K562 (cell line): Measurements from ENCODE around the gene CEP43. TPM values are rescaled to one million over a fixed set of nuclear protein-coding genes. Genes with fewer than 3 reads are reported as not detected.
A peak's percentile ranks its signal among the peaks of the same experiment; 100 is the strongest.
"Not testable (repeated sequence)": the region's sequence is repeated elsewhere in the genome, so short reads cannot be mapped to it uniquely, and the experiment has no call there.

Source experiments
- ATF1 ChIP-seq, 2 experiments: fragments of 450-650 bp in 1 of 2; IDR thresholded peaks; 2 replicates each; pipeline ENCODE4 v1.6.1; 2016; ENCODE audit warnings: missing compliant biosample characterization in 1 of 2, missing genetic modification characterization in 1 of 2
- BCL6 ChIP-seq: fragments of 250-450 bp; sonication (Bioruptor Pico); IDR thresholded peaks from 2 replicates; pipeline ENCODE4 v1.4.0; 2020
- CBX1 ChIP-seq: sonication (generic); IDR thresholded peaks from 2 replicates; pipeline ENCODE4 v1.6.1; 2016; ENCODE audit warnings: antibody characterized with exemption, low read depth, mild to moderate bottlenecking
- CC2D1A ChIP-seq: fragments of 450-650 bp; IDR thresholded peaks from 2 replicates; pipeline ENCODE4 v1.6.1; 2017; ENCODE audit warnings: mild to moderate bottlenecking
- FOXJ2 ChIP-seq: fragments of 200-800 bp; sonication (Bioruptor generic); IDR thresholded peaks from 2 replicates; pipeline ENCODE4 v1.6.1; 2016; ENCODE audit warnings: missing genetic modification characterization, missing compliant biosample characterization
- JUN ChIP-seq, 2 experiments: sonication (generic) in 1 of 2; formaldehyde crosslinking in 1 of 2; IDR thresholded peaks; 2 replicates each; pipeline versions ENCODE4 v1.6.1 to v1.8.0; 2012 to 2022; ENCODE audit warnings: borderline replicate concordance in 2 of 2, mild to moderate bottlenecking in 2 of 2, improper control_type of control experiment in 1 of 2, low read depth in 1 of 2, low read length in 1 of 2, missing genetic modification reagents in 1 of 2
- L3MBTL2 ChIP-seq: fragments of 450-650 bp; IDR thresholded peaks from 2 replicates; pipeline ENCODE4 v1.6.1; 2016; ENCODE audit warnings: mild to moderate bottlenecking, moderate library complexity
- MAFF ChIP-seq: IDR thresholded peaks from 2 replicates; pipeline ENCODE4 v1.6.1; 2012; ENCODE audit warnings: low read length, improper control_type of control experiment
- MYNN ChIP-seq, 2 experiments: sonication (generic); formaldehyde crosslinking in 1 of 2; IDR thresholded peaks; 2 replicates each; pipeline versions ENCODE4 v1.5.0 to v1.6.1; 2016 to 2020; ENCODE audit warnings: antibody characterized with exemption in 1 of 2, missing genetic modification reagents in 1 of 2
- SMARCC2 ChIP-seq: fragments of 450-650 bp; IDR thresholded peaks from 2 replicates; pipeline ENCODE4 v1.6.1; 2017; ENCODE audit warnings: antibody characterized with exemption, moderate library complexity, mild to moderate bottlenecking, low read depth
- TRIM24 ChIP-seq, 2 experiments: fragments of 450-650 bp; IDR thresholded peaks; 2 replicates each; pipeline ENCODE4 v1.6.1; 2016
- polyA plus RNA-seq, 8 experiments: library from polyadenylated mRNA; depleted of rRNA in 4 of 8; stranded (reverse) in 5 of 8; unstranded in 3 of 8; fragments of >200 nt; fragmentation: Nextera tagmentation in 2 of 8; fragmentation: Illumina TruSeq in 1 of 8; extraction: Ambion mirVana in 2 of 8; extraction: Trizol in 1 of 8; gene quantifications; 2 replicates each; pipeline versions ENCODE4 v1.2.1 to v1.2.3, GENCODE V29; 2011 to 2014; ENCODE audit warnings: inconsistent platforms in 1 of 8, missing spikeins in 1 of 8
- total RNA-seq, 7 experiments: library from RNA; depleted of rRNA in 6 of 7; stranded (reverse); fragments of >200 nt in 6 of 7; fragmentation: Illumina TruSeq in 2 of 7; extraction: Trizol in 2 of 7; gene quantifications; 2 replicates each; pipeline versions ENCODE4 v1.2.1 to v1.2.3, GENCODE V29; 2011 to 2021; ENCODE audit warnings: low replicate concordance in 1 of 7
- TF ChIP-seq, protein P1 (sequence below), 2 experiments: fragments of 450-650 bp; IDR thresholded peaks; 2 replicates each; pipeline ENCODE4 v1.6.1; 2018; ENCODE audit warnings: mild to moderate bottlenecking in 2 of 2, low read depth in 1 of 2; ENCODE audit not compliant: partially characterized antibody in 2 of 2
- TF ChIP-seq, protein P2 (sequence below): fragments of 250-450 bp; sonication (Bioruptor Pico); IDR thresholded peaks from 2 replicates; pipeline ENCODE4 v1.4.0; 2020; ENCODE audit warnings: mild to moderate bottlenecking, moderate library complexity, borderline replicate concordance

The CEP43 gene
- total and polyA plus RNA-seq, 9 of the 15 experiments (the other 6 are each of a cell fraction or from before 2014, with no cell fraction given) = 15.2 to 55.7 (median 47.4) TPM

DNA sequence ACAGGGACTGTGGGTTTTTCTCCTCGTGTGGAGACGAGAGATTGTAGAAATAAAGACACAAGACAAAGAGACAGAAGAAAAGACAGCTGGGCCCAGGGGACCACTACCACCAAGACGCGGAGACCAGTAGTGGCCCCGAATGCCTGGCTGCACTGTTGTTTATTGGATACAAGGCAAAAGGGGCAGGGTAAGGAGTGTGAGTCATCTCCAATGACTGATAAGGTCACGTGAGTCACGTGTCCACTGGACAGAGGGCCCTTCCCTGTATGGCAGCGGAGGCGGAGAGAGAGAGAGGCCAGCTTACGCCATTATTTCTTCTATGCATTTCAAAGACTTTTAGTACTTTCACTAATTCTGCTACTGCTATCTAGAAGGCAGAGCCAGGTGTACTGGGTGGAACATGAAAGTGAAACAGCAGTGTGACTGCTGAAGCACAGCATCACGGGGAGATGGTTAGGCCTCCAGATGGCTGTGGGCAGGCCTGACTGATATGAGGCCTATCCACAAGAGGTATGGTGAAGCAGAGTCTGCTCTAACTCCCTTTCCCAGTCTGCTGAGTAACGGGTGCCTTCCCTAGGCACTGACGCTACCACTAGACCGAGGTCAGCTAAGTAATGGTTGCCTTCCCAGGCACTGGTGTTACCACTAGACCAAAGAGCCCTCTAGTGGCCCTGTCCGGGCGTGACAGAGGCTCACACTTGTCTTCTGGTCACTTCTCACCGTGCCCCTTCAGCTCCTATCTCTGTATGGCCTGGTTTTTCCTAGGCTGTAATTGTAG lies 48.1 kb upstream of the CEP43 start (continued):
- TF ChIP-seq, protein P1, sequence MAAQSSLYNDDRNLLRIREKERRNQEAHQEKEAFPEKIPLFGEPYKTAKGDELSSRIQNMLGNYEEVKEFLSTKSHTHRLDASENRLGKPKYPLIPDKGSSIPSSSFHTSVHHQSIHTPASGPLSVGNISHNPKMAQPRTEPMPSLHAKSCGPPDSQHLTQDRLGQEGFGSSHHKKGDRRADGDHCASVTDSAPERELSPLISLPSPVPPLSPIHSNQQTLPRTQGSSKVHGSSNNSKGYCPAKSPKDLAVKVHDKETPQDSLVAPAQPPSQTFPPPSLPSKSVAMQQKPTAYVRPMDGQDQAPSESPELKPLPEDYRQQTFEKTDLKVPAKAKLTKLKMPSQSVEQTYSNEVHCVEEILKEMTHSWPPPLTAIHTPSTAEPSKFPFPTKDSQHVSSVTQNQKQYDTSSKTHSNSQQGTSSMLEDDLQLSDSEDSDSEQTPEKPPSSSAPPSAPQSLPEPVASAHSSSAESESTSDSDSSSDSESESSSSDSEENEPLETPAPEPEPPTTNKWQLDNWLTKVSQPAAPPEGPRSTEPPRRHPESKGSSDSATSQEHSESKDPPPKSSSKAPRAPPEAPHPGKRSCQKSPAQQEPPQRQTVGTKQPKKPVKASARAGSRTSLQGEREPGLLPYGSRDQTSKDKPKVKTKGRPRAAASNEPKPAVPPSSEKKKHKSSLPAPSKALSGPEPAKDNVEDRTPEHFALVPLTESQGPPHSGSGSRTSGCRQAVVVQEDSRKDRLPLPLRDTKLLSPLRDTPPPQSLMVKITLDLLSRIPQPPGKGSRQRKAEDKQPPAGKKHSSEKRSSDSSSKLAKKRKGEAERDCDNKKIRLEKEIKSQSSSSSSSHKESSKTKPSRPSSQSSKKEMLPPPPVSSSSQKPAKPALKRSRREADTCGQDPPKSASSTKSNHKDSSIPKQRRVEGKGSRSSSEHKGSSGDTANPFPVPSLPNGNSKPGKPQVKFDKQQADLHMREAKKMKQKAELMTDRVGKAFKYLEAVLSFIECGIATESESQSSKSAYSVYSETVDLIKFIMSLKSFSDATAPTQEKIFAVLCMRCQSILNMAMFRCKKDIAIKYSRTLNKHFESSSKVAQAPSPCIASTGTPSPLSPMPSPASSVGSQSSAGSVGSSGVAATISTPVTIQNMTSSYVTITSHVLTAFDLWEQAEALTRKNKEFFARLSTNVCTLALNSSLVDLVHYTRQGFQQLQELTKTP (IDR thresholded peaks at IDR 0.05; ENCODE audit: low read depth in 1 of 2, partially characterized antibody in 2 of 2) = peak in 1 of 2 experiments; percentile 28
- TF ChIP-seq CBX1 (0 out of 2 replicates have a peak, but pooled peaks have one; percentile 37), CC2D1A (0 out of 2 replicates have a peak, but pooled peaks have one; percentile 11), JUN (IDR thresholded peaks at IDR 0.05; ENCODE audit: borderline replicate concordance, low read depth, low read length) (peak; percentile 92), JUN (CRISPR knock-in tag; IDR thresholded peaks at IDR 0.05; ENCODE audit: borderline replicate concordance) (peak; percentile 17; the same call in 1 of the 2 replicates), BCL6 (CRISPR knock-in tag) (peak; percentile 10; the same call in 1 of the 2 replicates), MYNN (IDR thresholded peaks at IDR 0.05) (0 out of 2 replicates have a peak, but pooled peaks have one; percentile 33), TRIM24 (IDR thresholded peaks at IDR 0.05) (peak in 1 of 2 experiments; percentile 42; a peak in 2 of 4 replicates), MAFF (0 out of 2 replicates have a peak, but pooled peaks have one; percentile 3), ATF1 (tag; IDR thresholded peaks at IDR 0.05) (peak; percentile 66), L3MBTL2 (peak; percentile 65; the same call in 1 of the 2 replicates), FOXJ2 (tag) (peak; percentile 63), SMARCC2 (peak; percentile 62; the same call in 1 of the 2 replicates)
- TF ChIP-seq, protein P2, sequence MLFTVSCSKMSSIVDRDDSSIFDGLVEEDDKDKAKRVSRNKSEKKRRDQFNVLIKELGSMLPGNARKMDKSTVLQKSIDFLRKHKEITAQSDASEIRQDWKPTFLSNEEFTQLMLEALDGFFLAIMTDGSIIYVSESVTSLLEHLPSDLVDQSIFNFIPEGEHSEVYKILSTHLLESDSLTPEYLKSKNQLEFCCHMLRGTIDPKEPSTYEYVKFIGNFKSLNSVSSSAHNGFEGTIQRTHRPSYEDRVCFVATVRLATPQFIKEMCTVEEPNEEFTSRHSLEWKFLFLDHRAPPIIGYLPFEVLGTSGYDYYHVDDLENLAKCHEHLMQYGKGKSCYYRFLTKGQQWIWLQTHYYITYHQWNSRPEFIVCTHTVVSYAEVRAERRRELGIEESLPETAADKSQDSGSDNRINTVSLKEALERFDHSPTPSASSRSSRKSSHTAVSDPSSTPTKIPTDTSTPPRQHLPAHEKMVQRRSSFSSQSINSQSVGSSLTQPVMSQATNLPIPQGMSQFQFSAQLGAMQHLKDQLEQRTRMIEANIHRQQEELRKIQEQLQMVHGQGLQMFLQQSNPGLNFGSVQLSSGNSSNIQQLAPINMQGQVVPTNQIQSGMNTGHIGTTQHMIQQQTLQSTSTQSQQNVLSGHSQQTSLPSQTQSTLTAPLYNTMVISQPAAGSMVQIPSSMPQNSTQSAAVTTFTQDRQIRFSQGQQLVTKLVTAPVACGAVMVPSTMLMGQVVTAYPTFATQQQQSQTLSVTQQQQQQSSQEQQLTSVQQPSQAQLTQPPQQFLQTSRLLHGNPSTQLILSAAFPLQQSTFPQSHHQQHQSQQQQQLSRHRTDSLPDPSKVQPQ = peak; percentile 84
- not testable (repeated sequence) for TF ChIP-seq MYNN, ATF1 (CRISPR knock-in tag; IDR thresholded peaks at IDR 0.05)
